HG02970 (cell line): ENCODE measurements around the gene CEP250.

Experiments used
- ATAC-seq: cut with Tn5 transposase; IDR thresholded peaks from one replicate; pipeline ENCODE4 v1.9.1; 2021; ENCODE audit warnings: mild to moderate bottlenecking, moderate library complexity, moderate number of reproducible peaks; ENCODE audit not compliant: unreplicated experiment, low FRiP score

The CEP250 gene

GRCh38 chr20:35559042-35559693, 103.8 kb downstream of the CEP250 start:
- no peak for ATAC-seq

GRCh38 chr20:35560105-35560511, 104.7 kb downstream of the CEP250 start:
- no peak for ATAC-seq

GRCh38 chr20:35560541-35560940, 105.1 kb downstream of the CEP250 start:
- ATAC-seq: no peak

GRCh38 chr20:35561268-35561667, 105.9 kb downstream of the CEP250 start:
- ATAC-seq: no peak

GRCh38 chr20:35561671-35562070, 106.3 kb downstream of the CEP250 start:
- ATAC-seq: no peak

GRCh38 chr20:35562541-35563110, 107.2 kb downstream of the CEP250 start:
- ATAC-seq: no peak

- ATAC-seq: no peak
Observed at GRCh38 chr20:35563834-35564233, 108.4 kb downstream of the CEP250 start.

- no peak for ATAC-seq
Observed at GRCh38 chr20:35564905-35565304, 109.5 kb downstream of the CEP250 start.

- ATAC-seq: no peak
Observed at GRCh38 chr20:35568645-35569044, 113.2 kb downstream of the CEP250 start.
